Esophagus squamous epithelium (tissue), 4 donors: Measurements from ENCODE around the gene FER1L5.

Experiments used
- CTCF ChIP-seq, 6 experiments: fragments of 450-650 bp in 4 of 6; fragments of 200-600 bp in 2 of 6; sonication (generic) in 2 of 6; IDR thresholded peaks; one replicate each; pipeline ENCODE4 v1.5.1; 2016 to 2019; ENCODE audit warnings: antibody characterized with exemption in 6 of 6, mild to moderate bottlenecking in 4 of 6, moderate library complexity in 4 of 6
- POLR2A ChIP-seq, 4 donors: fragments of 450-650 bp; IDR thresholded peaks; one replicate each; pipeline ENCODE4 v1.6.1; 2017; ENCODE audit warnings: antibody characterized with exemption in 4 of 4, mild to moderate bottlenecking in 4 of 4, moderate library complexity in 3 of 4

GRCh38 chr2:96679848-96680247 lies 37.3 kb downstream of the FER1L5 start:
- no peak for TF ChIP-seq CTCF (IDR thresholded peaks at IDR 0.05)
- TF ChIP-seq POLR2A (IDR thresholded peaks at IDR 0.05) = no peak
